Kidney (tissue), 14 donors: ENCODE measurements around the gene HOXD12. TPM values are rescaled to one million over a fixed set of nuclear protein-coding genes. Genes with fewer than 3 reads are reported as not detected.

ENCODE experiments used
- DNase-seq, 5 donors: peaks; one replicate each; pipeline ENCODE4 v3.0.0-alpha.2; 2013 to 2020
- FAIRE-seq: peaks from 2 replicates; lab custom pipeline; 2012; peaks lifted over from hg19 to GRCh38; lab: Jason Lieb, UNC
- H3K27ac ChIP-seq, 2 donors: one replicate each; pipeline ENCODE4 v1.7.0; 2013; ENCODE audit warnings: low read depth in 2 of 2, low read length in 2 of 2, inconsistent platforms in 1 of 2
- H3K27me3 ChIP-seq: one replicate; pipeline ENCODE4 v1.7.1; 2013; ENCODE audit warnings: low read length, inconsistent platforms; ENCODE audit not compliant: control insufficient read depth, insufficient read depth
- H3K36me3 ChIP-seq, 3 donors: one replicate each; pipeline versions ENCODE4 v1.7.0 to v1.7.1; 2013; ENCODE audit warnings: low read length in 3 of 3, control low read depth in 1 of 3, inconsistent platforms in 1 of 3; ENCODE audit not compliant: insufficient read depth in 3 of 3, control insufficient read depth in 2 of 3
- H3K4me1 ChIP-seq, 3 donors: one replicate each; pipeline versions ENCODE4 v1.7.0 to v1.7.1; 2013; ENCODE audit warnings: low read length in 3 of 3, inconsistent platforms in 1 of 3, low read depth in 1 of 3; ENCODE audit not compliant: control insufficient read depth in 2 of 3, insufficient read depth in 2 of 3
- H3K4me3 ChIP-seq, 3 donors: one replicate each; pipeline versions ENCODE4 v1.7.0 to v1.8.1; 2013; ENCODE audit warnings: low read length in 3 of 3, control low read depth in 1 of 3, inconsistent platforms in 1 of 3
- H3K9ac ChIP-seq, 3 donors: one replicate each; pipeline versions ENCODE4 v1.7.0 to v1.7.1; 2013; ENCODE audit warnings: low read length in 3 of 3, control low read depth in 1 of 3, inconsistent platforms in 1 of 3
- H3K9me3 ChIP-seq, 3 donors: one replicate each; pipeline versions ENCODE4 v1.7.0 to v1.7.1; 2013; ENCODE audit warnings: low read length in 3 of 3, control low read depth in 1 of 3, inconsistent platforms in 1 of 3; ENCODE audit not compliant: control insufficient read depth in 2 of 3, insufficient read depth in 1 of 3
- intact Hi-C: fragments of 100-400 bp; cut with DNase I; formaldehyde crosslinking; loops from one replicate; pipeline ENCODE4 v1.11.1; 2022
- polyA plus RNA-seq: library from polyadenylated mRNA; stranded (reverse); fragments of 350-450 nt; fragmentation: Illumina TruSeq; extraction: RNeasy Lipid Tissue Mini Kit (QIAGEN cat#74804); gene quantifications from one replicate; pipeline ENCODE4 v1.2.3, GENCODE V29; 2014; ENCODE audit warnings: low read depth, low replicate concordance; ENCODE audit not compliant: insufficient read depth
- total RNA-seq: library from RNA; stranded (reverse); fragmentation: NEBNext Ultra II Directional; extraction: Animal tissue kit (Norgen Biotek cat#: 25700); gene quantifications from one replicate; pipeline ENCODE4 v1.2.1, GENCODE V29; 2021
- TF ChIP-seq, protein P1 (sequence below): IDR thresholded peaks from 3 replicates; pipeline ENCODE4 v1.5.1; 2012; ENCODE audit warnings: mild to moderate bottlenecking, moderate library complexity, borderline replicate concordance; ENCODE audit not compliant: insufficient read depth; ENCODE audit errors: extremely low read depth
- donor health status: control.
- donor health status: control.
- donor health status: control.
- donor health status: control.
- donor health status: control.
- donor health status: DM: yes; HTN: yes; CAD: no.
- donor health status: Normal renal cell carcinoma (clear cell type).

The HOXD12 gene
- total and polyA plus RNA-seq, 2 donors from 2014 or later = not detected

DNA sequence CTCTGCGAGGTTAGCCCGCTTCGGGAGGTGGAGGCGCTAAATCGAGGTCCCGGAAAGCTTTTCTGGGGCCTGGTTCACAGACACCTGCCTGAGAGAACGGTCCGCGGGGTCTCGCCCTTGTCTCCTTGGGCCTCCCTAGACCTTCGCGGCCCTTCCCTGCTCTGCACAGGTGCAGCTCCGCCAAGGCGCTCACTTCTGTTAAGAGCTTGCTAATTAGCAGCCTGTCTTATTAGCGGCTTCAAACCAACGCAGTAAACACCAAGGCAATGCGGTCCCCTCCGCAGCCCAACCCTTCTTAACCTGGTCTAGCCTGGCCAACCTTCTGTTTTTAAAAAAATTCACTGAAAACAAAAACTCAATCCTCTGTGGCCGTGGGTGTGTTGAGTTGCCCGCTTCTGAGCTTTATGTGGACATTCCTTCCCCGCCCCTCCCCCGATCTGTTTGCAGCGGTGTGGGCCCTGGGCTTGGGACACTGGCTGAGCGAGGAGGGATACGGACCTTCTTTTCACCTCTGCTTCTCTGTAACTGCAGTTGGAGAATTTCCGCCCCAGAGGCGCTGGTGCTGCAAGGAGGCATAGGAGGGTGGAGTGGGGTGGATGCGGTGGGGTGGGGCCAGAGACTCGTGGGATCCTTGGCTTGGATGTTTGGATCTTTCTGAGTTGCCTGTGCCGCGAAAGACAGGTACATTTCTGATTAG, 48.4 kb downstream of the HOXD12 start:
- peak in 4 of 5 donors; percentile 78 to 90 (median 84) for DNase-seq
- H3K9ac ChIP-seq = peak overlapping the region in 2 of 3 donors; percentile 27 to 78
- no peaks in the 10 kb centered on the region for H3K36me3 ChIP-seq
- FAIRE-seq = no peak
- TF ChIP-seq, protein P1, sequence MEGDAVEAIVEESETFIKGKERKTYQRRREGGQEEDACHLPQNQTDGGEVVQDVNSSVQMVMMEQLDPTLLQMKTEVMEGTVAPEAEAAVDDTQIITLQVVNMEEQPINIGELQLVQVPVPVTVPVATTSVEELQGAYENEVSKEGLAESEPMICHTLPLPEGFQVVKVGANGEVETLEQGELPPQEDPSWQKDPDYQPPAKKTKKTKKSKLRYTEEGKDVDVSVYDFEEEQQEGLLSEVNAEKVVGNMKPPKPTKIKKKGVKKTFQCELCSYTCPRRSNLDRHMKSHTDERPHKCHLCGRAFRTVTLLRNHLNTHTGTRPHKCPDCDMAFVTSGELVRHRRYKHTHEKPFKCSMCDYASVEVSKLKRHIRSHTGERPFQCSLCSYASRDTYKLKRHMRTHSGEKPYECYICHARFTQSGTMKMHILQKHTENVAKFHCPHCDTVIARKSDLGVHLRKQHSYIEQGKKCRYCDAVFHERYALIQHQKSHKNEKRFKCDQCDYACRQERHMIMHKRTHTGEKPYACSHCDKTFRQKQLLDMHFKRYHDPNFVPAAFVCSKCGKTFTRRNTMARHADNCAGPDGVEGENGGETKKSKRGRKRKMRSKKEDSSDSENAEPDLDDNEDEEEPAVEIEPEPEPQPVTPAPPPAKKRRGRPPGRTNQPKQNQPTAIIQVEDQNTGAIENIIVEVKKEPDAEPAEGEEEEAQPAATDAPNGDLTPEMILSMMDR = no peak
- peaks cover 10 to 16% (median 10%) of the 10 kb centered on the region in 3 donors for H3K4me1 ChIP-seq
- H3K4me3 ChIP-seq = peak overlapping the region; percentile 11 to 75 (median 44)
- peak overlapping the region; percentile 89 to 93 for H3K27ac ChIP-seq
- intact Hi-C loops = loop anchor here (10.0 kb wide), 2 partner anchors 307 to 407 kb away; no protein-coding TSS in a partner anchor
- no peaks in the 10 kb centered on the region for H3K9me3 ChIP-seq
- no peaks in the 10 kb centered on the region for H3K27me3 ChIP-seq

- H3K36me3 ChIP-seq = peaks cover 0 to 2% (median 0%) of the 10 kb centered on the region in 3 donors
- intact Hi-C loops = loop anchor here (10.0 kb wide), 2 partner anchors 306 to 406 kb away; no protein-coding TSS in a partner anchor
- H3K27ac ChIP-seq = peak overlapping the region; percentile 89 to 93
- FAIRE-seq (no peak), DNase-seq (peak in 2 of 5 donors; percentile 59 to 64)
- H3K9me3 ChIP-seq = no peaks in the 10 kb centered on the region
- TF ChIP-seq, protein P1 = no peak
- peaks cover 10 to 16% (median 10%) of the 10 kb centered on the region in 3 donors for H3K4me1 ChIP-seq
- no peaks in the 10 kb centered on the region for H3K27me3 ChIP-seq
- peak overlapping the region in 1 of 3 donors; percentile 78 for H3K9ac ChIP-seq
- H3K4me3 ChIP-seq = peak overlapping the region; percentile 11 to 75 (median 44)
These were observed 49.3 kb downstream of the HOXD12 start for GRCh38 chr2:176148751-176149421.

GRCh38 chr2:176149481-176149938, 49.9 kb downstream of the HOXD12 start:
- TF ChIP-seq, protein P1 = no peak
- FAIRE-seq (no peak), DNase-seq (peak in 4 of 5 donors; percentile 36 to 64 (median 54))
- H3K9me3 ChIP-seq = no peaks in the 10 kb centered on the region
- H3K27me3 ChIP-seq = no peaks in the 10 kb centered on the region
- H3K4me1 ChIP-seq = peaks cover 10 to 16% (median 11%) of the 10 kb centered on the region in 3 donors
- peak overlapping the region; percentile 11 to 75 (median 17) for H3K4me3 ChIP-seq
- peak overlapping the region in 2 of 3 donors; percentile 29 to 78 for H3K9ac ChIP-seq
- peak overlapping the region; percentile 89 to 93 for H3K27ac ChIP-seq
- intact Hi-C loops = loop anchor here (10.0 kb wide), 2 partner anchors 305 to 405 kb away; no protein-coding TSS in a partner anchor
- peaks cover under 1 to 6% (median under 1%) of the 10 kb centered on the region in 3 donors for H3K36me3 ChIP-seq
